Tibial nerve (tissue), 4 donors: Measurements from ENCODE around the gene VGLL1. TPM values are rescaled to one million over a fixed set of nuclear protein-coding genes. Genes with fewer than 3 reads are reported as not detected.

Source experiments
- DNase-seq, 2 donors: peaks; one replicate each; pipeline ENCODE4 v3.0.0-alpha.2; 2019; ENCODE audit warnings: low spot score in 2 of 2
- H3K27ac ChIP-seq, 4 donors: fragments of 200-600 bp; sonication (generic) in 3 of 4; one replicate each; pipeline ENCODE4 v1.5.1; 2017 to 2019; ENCODE audit warnings: mild to moderate bottlenecking in 1 of 4
- H3K27me3 ChIP-seq, 2 donors: fragments of 200-600 bp; sonication (generic) in 1 of 2; one replicate each; pipeline versions ENCODE4 v1.5.1 to v1.6.0; 2017 to 2019
- H3K36me3 ChIP-seq, 3 donors: fragments of 200-600 bp; sonication (generic); one replicate each; pipeline ENCODE4 v1.5.1; 2018 to 2019
- H3K4me1 ChIP-seq, 4 donors: fragments of 200-600 bp; sonication (generic) in 3 of 4; one replicate each; pipeline ENCODE4 v1.5.1; 2017 to 2019
- H3K4me3 ChIP-seq, 4 donors: fragments of 200-600 bp; sonication (generic) in 3 of 4; one replicate each; pipeline ENCODE4 v1.5.1; 2017 to 2019; ENCODE audit warnings: mild to moderate bottlenecking in 1 of 4, moderate library complexity in 1 of 4
- H3K9me3 ChIP-seq, 4 donors: fragments of 200-600 bp; sonication (generic) in 3 of 4; one replicate each; pipeline ENCODE4 v1.5.1; 2017 to 2019
- EP300 ChIP-seq, 2 donors: sonication (generic); formaldehyde crosslinking; IDR thresholded peaks; one replicate each; pipeline ENCODE4 v1.6.1; 2017; ENCODE audit warnings: antibody characterized with exemption in 2 of 2, mild to moderate bottlenecking in 1 of 2
- POLR2A ChIP-seq, 2 donors: fragments of 450-650 bp; IDR thresholded peaks; one replicate each; pipeline ENCODE4 v1.6.1; 2017; ENCODE audit warnings: antibody characterized with exemption in 2 of 2, mild to moderate bottlenecking in 2 of 2, moderate library complexity in 2 of 2
- WGBS, 2 donors: methylation state at CpG; one replicate each; pipeline ENCODE4 v1.1.5; 2018; 5-methylcytosine and 5-hydroxymethylcytosine counted together
- total RNA-seq, 4 donors: library from RNA; depleted of rRNA; stranded (reverse); fragments of >200 nt; gene quantifications; one replicate each; pipeline ENCODE4 v1.1.0, GENCODE V29; 2016
- TF ChIP-seq, protein P1 (sequence below), 5 experiments: fragments of 200-600 bp in 3 of 5; fragments of 450-650 bp in 2 of 5; sonication (generic) in 3 of 5; IDR thresholded peaks; one replicate each; pipeline ENCODE4 v1.5.1; 2016 to 2019; ENCODE audit warnings: antibody characterized with exemption in 5 of 5, mild to moderate bottlenecking in 3 of 5, moderate library complexity in 2 of 5

Gene VGLL1
- total RNA-seq, 4 donors from 2014 or later, result not detected

- TF ChIP-seq POLR2A (IDR thresholded peaks at IDR 0.05) (no peak), EP300 (IDR thresholded peaks at IDR 0.05) (no peak)
- TF ChIP-seq, protein P1, sequence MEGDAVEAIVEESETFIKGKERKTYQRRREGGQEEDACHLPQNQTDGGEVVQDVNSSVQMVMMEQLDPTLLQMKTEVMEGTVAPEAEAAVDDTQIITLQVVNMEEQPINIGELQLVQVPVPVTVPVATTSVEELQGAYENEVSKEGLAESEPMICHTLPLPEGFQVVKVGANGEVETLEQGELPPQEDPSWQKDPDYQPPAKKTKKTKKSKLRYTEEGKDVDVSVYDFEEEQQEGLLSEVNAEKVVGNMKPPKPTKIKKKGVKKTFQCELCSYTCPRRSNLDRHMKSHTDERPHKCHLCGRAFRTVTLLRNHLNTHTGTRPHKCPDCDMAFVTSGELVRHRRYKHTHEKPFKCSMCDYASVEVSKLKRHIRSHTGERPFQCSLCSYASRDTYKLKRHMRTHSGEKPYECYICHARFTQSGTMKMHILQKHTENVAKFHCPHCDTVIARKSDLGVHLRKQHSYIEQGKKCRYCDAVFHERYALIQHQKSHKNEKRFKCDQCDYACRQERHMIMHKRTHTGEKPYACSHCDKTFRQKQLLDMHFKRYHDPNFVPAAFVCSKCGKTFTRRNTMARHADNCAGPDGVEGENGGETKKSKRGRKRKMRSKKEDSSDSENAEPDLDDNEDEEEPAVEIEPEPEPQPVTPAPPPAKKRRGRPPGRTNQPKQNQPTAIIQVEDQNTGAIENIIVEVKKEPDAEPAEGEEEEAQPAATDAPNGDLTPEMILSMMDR (IDR thresholded peaks at IDR 0.05), result no peak
- Histone ChIP-seq H3K4me3 (no peak overlapping the region), H3K36me3 (no peaks in the 10 kb centered on the region), H3K27ac (no peak overlapping the region), H3K9me3 (no peaks in the 10 kb centered on the region), H3K27me3 (peaks cover 0 to 17% of the 10 kb centered on the region in 2 donors), H3K4me1 (peaks cover 0 to 21% (median 0%) of the 10 kb centered on the region in 4 donors)
- no peak for DNase-seq
- WGBS, 2 donors, result 74 to 80% methylated on average over 4 of the region's 4 CpGs
These were observed 37.0 kb upstream of the VGLL1 start for GRCh38 chrX:136495043-136495442.

DNA sequence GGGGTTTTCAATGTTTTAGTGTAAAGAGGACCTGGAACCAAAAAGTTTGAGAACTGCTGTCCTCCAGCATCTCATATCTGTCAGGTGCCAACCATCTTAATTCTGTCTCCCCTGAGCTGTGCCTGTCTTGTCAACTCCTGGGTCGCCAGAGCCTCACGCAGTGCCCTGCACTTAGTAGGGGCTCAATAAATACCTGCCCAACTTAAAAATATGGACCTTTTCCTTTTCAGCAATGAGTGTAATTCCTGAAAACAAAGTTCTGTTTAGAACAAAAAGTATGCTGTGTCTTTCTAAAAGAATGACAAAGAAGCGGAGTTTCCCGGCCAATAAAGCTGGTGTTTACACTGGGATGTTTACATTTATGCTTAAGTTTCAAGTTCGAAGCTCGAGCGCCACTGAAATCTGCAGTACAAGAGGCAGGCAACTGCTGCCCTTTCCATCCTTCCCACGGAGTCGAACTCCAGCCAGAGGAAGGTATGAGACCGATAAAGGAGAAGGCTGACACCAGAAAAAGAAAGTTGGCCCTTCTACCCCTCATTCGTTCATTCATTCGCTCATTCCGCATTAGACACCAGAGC is 35.7 kb upstream of the VGLL1 start:
- peaks cover 0 to 4% (median 0%) of the 10 kb centered on the region in 3 donors for H3K36me3 ChIP-seq
- 3 to 48% methylated on average over 13 of the region's 13 CpGs for WGBS, 2 donors
- peaks cover 0 to 7% of the 10 kb centered on the region in 2 donors for H3K27me3 ChIP-seq
- peak overlapping the region; percentile 34 to 69 (median 58) for H3K4me3 ChIP-seq
- H3K9me3 ChIP-seq, result no peaks in the 10 kb centered on the region
- TF ChIP-seq EP300 (IDR thresholded peaks at IDR 0.05) (no peak), POLR2A (IDR thresholded peaks at IDR 0.05) (no peak)
- TF ChIP-seq, protein P1 (IDR thresholded peaks at IDR 0.05), result no peak
- no peak for DNase-seq
- H3K4me1 ChIP-seq, result peaks cover 0 to 21% (median 0%) of the 10 kb centered on the region in 4 donors
- H3K27ac ChIP-seq, result peak overlapping the region; percentile 93 to 99 (median 93)

GRCh38 chrX:136496764-136497555 is 35.1 kb upstream of the VGLL1 start:
- H3K4me1 ChIP-seq, result peaks cover 0 to 21% (median 0%) of the 10 kb centered on the region in 4 donors
- H3K27ac ChIP-seq, result peak overlapping the region; percentile 93 to 99 (median 93)
- 52% methylated on average over 96 of the region's 111 CpGs; no CpG with 5 or more reads in 1 of the 2 donors for WGBS, 2 donors
- H3K36me3 ChIP-seq, result peaks cover 0 to 11% (median 0%) of the 10 kb centered on the region in 3 donors
- no peaks in the 10 kb centered on the region for H3K9me3 ChIP-seq
- peaks cover 0 to 2% of the 10 kb centered on the region in 2 donors for H3K27me3 ChIP-seq
- H3K4me3 ChIP-seq, result peak overlapping the region; percentile 38 to 69 (median 58)
- peak; percentile 65 to 77 for DNase-seq
- TF ChIP-seq, protein P1 (IDR thresholded peaks at IDR 0.05), result peak in 1 of 5 experiments; percentile 23
- TF ChIP-seq POLR2A (IDR thresholded peaks at IDR 0.05) (peak in 1 of 2 donors; percentile 28), EP300 (IDR thresholded peaks at IDR 0.05) (peak in 1 of 2 donors; percentile 62)

- no peaks in the 10 kb centered on the region for H3K9me3 ChIP-seq
- DNase-seq, result no peak
- TF ChIP-seq, protein P1 (IDR thresholded peaks at IDR 0.05), result no peak
- peak in 1 of 2 donors; percentile 56 for TF ChIP-seq EP300 (IDR thresholded peaks at IDR 0.05)
- TF ChIP-seq POLR2A (IDR thresholded peaks at IDR 0.05), result no peak
- H3K27me3 ChIP-seq, result no peaks in the 10 kb centered on the region
- H3K36me3 ChIP-seq, result peaks cover 0 to 12% (median 0%) of the 10 kb centered on the region in 3 donors
- peaks cover 0 to 21% (median 0%) of the 10 kb centered on the region in 4 donors for H3K4me1 ChIP-seq
- WGBS, 2 donors, result 3 to 52% methylated on average over 4 to 33 of the region's 35 CpGs
- peak within 1 kb of the TSS; percentile 38 to 69 (median 58) for H3K4me3 ChIP-seq
- peak within 1 kb of the TSS; percentile 93 to 99 (median 93) for H3K27ac ChIP-seq
These were observed 34.4 kb upstream of the VGLL1 start, which contains the start of gene HTATSF1 for GRCh38 chrX:136497556-136498052. Gene HTATSF1 (plus strand): TSS chrX:136497592. CDS start chrX:136497685, 93 bp downstream.
